NCI-H1436 (cell line): Measurements from ENCODE around the gene KMO.

Experiments used
- DNase-seq: peaks from one replicate; lab custom pipeline; 2025; lab: John Stamatoyannopoulos, UW

KMO gene

DNA sequence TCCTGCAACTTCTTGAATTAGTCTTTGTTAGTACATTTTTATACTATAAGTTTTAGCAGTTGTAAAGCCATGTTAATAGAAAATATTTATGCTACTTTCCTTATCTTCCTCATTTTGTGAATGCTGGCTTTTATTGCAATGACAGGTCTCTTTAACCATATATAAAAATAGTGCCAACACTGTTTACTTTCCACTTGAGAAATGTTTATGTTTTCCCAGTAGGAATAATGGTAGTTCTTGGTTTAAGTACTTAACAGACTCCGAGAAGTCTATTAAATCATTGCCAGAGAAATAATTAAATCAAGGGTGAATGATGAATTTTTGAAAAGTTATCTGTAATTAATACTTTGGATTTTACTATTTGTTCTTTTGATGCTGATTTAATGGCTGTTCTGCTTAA, 98.3 kb downstream of the KMO start:
- no peak for DNase-seq

- DNase-seq = no peak
Measured at GRCh38 chr1:241630899-241631298, 98.7 kb downstream of the KMO start.

DNA sequence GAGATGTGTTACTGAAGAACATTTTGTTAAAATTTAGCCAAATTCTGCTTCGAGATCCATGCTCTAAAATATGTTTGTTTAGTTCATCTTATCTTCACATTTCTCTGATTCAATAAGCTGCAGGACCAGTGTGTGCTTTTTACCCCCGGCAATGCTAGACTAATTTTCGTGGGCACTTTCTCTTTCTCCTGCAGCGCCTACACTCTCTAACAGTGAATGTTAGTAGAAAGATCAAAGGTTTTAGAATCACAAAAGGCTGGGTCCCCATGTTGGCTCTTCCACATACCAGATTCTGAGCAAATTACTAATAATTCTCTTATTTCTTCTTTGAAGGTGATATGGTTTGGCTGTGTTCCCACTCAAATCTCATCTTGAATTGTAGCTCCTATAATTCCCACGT, 99.5 kb downstream of the KMO start:
- DNase-seq = no peak

- no peak for DNase-seq
Measured at GRCh38 chr1:241632987-241633386, 100.8 kb downstream of the KMO start.

GRCh38 chr1:241635556-241636152, 103.5 kb downstream of the KMO start:
- no peak for DNase-seq

GRCh38 chr1:241636291-241636690, 104.1 kb downstream of the KMO start:
- DNase-seq = no peak

DNA sequence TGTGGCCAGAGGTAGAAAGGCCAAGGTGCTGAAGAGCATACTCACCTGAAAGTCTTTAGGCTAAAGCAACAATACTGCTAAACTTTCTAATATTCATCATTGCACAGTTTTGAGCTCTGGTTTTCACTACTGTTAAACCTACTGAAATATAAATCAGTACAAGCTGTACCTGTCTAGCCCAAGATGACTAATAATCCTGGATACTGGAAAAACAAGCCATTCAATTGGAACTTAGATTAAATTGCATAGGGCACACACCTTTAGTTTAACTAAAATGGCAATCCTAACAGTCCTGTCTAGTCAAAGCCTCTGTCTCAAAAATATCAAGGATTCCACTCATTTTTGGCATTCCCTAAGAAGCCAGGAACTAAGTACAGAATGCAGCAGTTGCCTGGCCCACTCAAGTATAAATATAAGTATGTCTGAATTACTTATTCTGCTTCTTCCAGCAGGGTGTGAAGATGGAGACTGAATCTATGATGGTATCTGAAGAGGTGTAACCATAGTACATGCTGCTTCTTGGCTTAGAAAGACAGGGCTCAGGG, 104.9 kb downstream of the KMO start:
- no peak for DNase-seq

DNA sequence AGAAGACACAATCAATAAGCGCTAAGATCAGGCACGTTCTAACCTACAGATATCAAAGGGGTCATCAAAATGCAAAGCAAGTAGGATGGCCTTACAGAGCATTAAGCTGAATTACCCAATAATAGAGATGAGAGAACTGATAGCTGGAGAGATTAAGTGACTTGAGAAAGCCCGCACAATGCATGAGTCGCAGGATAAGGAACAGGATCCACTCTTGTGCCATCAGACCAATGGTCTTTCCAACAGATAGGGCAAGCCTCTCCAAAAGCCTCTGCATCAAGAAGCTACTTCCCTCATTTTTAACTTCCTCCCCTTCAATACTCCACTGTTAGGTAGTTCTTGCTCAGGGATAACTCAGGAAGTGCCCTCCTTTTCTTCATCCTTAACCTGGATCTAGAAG, 105.4 kb downstream of the KMO start:
- DNase-seq = no peak

DNA sequence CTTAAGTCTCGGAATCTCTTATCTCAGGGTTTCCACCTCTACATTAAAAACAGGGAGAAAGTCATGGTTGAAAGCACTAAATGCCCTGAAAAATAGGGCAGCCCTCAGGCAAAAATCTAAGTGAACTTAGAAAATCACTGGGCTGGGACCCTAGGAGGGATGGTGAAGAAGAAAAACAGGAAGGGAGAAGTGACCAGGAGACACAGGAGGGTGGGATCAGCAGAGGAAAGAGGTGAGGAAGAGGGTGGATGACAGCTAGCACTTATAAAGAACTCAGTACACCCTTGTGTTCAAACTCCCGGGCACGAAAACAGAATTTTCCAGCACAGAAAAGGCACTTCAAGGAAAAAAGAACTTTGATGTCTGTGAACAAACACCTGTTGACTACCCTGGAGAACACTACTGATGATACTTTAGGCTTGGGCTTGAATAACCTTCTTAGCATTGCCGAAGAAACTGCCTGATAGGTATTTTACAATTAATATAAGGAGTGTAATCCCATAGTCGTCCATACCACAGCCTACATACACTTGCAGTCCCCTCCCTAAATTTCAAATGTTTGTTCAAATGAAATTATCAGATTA, 106.0 kb downstream of the KMO start:
- no peak for DNase-seq

- DNase-seq = no peak
Measured at GRCh38 chr1:241638909-241639622, 106.9 kb downstream of the KMO start.

GRCh38 chr1:241639623-241640148, 107.5 kb downstream of the KMO start:
- DNase-seq = no peak

DNA sequence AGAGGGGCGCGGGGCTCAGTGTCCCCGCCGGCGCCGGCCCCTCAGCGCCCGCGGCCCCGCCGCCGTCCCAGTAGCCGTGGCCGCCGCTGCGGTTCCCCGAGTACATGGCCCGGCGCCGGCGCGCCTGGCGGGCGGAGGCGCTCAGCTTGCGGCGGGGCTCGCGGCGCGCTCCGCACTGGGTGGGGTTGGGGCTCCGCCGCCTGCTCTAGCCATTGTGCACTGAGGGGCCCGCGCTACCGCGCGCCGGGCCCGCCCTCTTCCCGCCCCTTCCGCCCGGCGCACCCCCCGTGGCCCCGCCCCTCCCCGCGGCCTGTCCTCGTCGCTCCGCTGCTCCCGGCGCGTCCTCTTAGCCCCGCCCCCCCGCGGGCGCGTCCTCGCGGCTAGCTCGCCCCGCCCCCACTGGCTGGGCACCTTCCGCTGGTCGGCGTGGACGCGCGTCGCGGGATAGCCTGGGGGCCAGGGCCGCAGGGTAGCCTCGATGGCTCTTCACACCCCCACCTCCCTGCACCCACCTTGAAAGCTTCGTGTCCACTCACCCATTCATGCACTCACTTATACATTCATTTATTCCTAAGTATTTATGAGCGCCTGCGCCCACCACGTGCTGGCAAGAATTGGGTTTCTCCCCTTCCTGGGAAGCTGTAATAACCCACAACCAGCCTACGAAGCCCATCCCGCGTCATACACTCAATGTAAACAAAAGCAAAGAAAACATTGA, 108.1 kb downstream of the KMO start, which contains the start of the genes CHML and OPN3:
TSS of gene CHML (minus strand) at position 221 of the 718 bp plus-strand sequence. CDS start 4,603 bp downstream, outside the sequence.
TSS of gene OPN3 (minus strand) at position 221 of the 718 bp plus-strand sequence. CDS start at position 106, 115 bp downstream.
- DNase-seq = peak; percentile 96

DNA sequence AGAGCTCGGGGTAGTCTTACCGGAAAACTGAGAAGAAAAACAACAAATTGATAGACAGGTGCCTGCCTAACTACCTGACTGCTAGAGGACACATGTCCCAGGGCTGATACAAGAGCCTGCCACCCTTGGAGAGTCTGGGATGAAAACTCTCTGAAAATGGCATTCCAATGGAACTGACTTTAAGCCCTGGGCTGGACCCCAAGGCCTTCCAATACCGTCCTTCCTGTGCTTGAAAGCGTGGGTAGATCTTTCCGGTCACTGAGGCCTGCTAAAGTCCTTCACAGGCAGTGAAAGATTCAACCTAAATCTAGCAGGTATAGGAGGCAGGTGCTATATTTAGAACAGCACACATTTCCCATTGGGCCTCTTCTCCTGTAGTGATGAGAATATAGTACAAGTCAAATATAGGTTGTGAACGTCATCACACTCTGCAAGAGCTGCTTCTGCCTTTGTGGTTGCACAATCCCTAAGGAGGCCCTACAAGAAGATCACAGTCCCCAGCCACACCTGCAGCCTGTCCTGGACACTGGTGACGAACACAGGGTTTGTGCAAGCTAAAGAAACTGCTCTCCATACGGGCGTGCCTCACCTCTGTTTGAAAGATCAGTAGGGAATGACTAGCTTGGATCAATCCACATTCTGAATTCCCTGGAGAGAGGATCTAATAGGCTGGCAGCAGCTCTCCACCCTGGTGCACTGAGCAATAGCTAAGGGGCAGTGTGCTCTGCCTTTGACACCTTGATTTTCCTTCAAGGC, 108.9 kb downstream of the KMO start:
- DNase-seq = no peak

- DNase-seq = no peak
Measured at GRCh38 chr1:241641773-241642592, 109.8 kb downstream of the KMO start.

- no peak for DNase-seq
Measured at GRCh38 chr1:241642593-241642944, 110.4 kb downstream of the KMO start.

GRCh38 chr1:241644259-241644658, 112.1 kb downstream of the KMO start:
- DNase-seq = no peak

GRCh38 chr1:241645199-241645598, 113.0 kb downstream of the KMO start:
- DNase-seq = no peak
